ENCODE data around the gene FEM1C.

Gene FEM1C

GRCh38 chr5:115557667-115558387, 13.3 kb upstream of the FEM1C start:
- DNase-seq = no peak

GRCh38 chr5:115556276-115556675, 11.7 kb upstream of the FEM1C start:
- DNase-seq = no peak

DNA sequence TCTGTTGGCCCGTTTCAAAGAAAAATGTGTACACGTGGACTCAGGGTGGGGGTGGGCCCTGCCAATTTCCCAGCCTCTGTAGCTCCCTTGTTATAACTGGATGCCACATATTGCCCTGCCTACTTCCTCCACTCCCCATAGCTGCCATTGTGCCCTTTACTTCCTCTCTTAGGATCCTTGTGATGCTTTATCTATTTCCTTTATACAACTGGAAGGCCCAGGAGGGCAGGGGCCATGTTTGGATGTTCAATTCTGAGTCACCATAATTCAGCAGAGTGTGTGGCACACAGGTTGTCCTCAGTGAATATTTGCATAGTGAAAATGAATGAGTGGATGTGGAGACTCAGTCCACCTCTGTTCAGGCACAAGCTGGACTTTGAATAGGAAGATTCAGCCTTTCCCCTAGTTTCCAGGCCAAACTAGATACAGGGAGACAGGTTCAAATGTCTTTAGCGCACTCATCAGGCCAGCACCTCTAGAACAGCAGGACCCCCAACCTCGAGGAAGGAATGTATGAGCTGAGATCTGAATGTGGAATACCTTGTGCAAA, 10.6 kb upstream of the FEM1C start:
- DNase-seq = no peak

DNA sequence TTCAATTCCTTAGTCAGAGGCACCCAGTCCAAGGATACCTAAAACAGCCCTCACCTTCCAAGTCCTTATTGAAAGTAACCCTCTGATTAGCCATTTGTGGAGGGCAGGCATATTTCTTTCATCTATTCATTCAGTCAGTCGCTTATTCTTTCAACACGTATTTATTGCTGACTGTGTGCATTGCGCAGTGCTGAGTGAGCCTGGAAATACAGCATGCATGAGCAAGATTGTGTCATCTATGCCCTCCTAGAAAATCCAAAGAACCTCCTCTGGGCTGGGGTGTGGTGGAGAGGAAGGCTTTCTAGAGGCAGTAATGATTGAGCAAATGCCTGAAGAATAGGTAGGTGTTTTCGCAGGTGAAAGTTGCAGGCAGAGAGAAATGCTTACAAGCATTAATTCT, 8.5 kb upstream of the FEM1C start:
- DNase-seq = no peak

DNA sequence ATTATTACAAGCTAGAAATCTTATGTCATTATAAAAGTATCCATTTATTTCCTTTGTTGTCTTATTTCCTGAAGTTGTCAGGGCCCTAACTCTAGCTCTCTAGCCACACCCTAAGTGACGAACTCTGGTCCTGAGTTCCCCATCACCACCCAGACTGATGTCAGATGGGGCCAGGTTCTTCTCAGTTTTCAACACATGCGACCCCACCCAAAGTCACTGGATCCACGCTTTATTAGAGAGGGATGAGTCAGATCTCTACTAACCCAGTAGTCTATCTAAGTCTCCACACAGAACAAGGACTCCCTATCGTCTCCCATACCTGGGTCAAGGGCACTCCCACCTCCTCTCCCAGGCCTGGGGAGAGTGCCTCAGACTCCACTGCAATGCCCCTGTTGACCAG, 6.8 kb upstream of the FEM1C start:
- DNase-seq = no peak

DNA sequence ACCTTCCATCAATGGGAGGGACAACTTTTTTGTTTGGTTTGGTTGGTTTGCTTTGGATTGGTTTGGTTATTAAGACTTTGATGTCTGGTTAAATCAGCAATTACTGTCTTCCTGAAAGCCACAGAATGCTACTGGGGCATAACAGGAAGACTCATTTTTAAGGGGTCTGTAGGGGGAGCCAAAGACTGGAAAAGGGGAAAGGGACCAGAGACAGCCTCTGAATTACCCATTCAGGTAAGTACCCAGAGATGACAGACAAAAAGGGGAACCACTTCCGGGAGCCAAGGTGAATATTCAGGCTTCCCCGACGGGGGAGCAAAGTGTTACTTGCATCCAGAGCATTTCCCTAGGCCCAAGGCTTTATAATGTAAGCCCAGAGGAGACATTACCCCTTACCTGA, 4.6 kb upstream of the FEM1C start:
- peak in 1 of 2 experiments; percentile 15 for DNase-seq

GRCh38 chr5:115548683-115549082, 4.1 kb upstream of the FEM1C start:
- no peak for DNase-seq

DNA sequence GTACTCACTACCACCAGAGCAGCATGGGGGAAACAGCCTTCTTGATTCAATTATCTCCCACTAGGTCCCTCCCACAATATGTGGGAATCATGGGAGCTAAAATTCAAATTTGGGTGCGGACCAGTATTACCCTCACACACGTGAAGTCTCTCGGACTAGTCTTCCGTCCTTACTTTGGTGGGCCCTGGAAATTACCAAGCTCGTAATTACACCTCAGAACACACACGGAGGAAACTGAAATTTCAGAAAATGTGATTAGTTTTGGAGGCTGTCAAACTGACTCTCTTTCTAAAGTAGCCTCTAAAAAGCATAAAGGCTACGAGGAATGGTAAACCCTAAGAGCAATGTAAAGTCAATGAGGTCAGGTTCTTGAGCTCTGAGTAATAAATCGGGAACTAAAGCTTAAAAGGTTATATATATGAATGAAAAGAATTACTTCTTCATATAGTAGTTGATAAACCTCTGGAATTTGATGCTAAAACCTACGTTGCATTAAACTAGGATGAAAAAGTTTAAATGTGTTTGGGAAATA, 842 bp upstream of the FEM1C start:
- no peak for DNase-seq

GRCh38 chr5:115544043-115544435, 536 bp downstream of the FEM1C start:
- peak in 1 of 2 experiments; percentile 24 for DNase-seq

DNA sequence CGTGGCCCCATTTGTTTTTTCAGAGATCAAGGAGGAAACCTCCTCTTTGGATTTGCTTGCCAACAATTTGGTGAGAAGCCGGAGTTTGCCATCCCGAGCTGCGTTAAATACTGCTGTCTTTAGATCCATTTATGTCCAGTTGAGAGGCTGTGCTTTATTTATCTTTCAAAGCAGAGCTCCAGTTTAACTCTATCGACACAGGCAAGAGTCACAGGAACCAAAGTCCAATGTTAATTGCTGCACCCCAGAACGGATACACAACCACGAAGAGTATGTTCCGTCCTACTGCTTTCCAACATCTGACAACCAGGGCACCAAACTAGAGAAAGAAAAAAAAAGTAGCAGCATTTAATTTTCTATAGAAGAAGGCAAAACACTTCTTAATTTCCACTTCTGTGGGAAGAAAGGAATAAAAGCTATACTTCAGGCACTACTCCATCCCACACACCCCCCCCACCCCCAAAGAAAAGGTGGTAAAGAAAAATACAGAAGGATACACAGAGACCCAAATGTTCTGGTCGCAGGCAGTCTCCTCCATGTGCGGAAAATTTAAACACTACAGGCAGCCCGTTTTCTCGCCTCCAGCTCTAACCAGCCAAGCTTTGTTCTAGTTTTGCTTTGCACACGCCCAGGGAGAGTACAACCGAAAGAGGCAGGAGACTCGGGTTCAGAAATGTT, 1.1 kb downstream of the FEM1C start:
- DNase-seq = peak in 1 of 2 experiments; percentile 43

GRCh38 chr5:115542651-115543364, 1.8 kb downstream of the FEM1C start:
- DNase-seq = no peak

- DNase-seq = peak in 1 of 2 experiments; percentile 2
Measured at GRCh38 chr5:115542086-115542485, 2.5 kb downstream of the FEM1C start.

- peak; percentile 7 to 21 for DNase-seq
Measured at GRCh38 chr5:115541611-115542010, 3.0 kb downstream of the FEM1C start.

GRCh38 chr5:115535479-115536035, 9.0 kb downstream of the FEM1C start:
- DNase-seq = no peak

DNA sequence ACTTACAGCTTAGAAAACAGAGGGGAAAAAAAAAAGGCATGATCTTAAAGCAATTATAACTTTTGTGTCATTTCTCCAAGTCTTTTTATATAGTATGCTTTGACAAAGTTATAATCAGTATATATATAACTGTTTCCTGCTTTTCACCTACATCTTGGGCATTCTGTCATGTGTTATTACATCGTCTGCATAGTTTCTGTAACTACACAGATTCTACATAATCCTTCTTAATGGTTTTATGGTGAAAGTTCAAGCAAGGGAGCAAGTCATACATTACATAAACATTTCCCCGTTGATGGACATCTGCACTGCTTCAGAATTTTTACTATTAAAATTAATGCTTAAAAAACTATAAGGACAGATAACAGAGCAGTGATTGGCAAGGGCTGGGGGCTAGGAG, 12.1 kb downstream of the FEM1C start:
- DNase-seq = no peak

DNA sequence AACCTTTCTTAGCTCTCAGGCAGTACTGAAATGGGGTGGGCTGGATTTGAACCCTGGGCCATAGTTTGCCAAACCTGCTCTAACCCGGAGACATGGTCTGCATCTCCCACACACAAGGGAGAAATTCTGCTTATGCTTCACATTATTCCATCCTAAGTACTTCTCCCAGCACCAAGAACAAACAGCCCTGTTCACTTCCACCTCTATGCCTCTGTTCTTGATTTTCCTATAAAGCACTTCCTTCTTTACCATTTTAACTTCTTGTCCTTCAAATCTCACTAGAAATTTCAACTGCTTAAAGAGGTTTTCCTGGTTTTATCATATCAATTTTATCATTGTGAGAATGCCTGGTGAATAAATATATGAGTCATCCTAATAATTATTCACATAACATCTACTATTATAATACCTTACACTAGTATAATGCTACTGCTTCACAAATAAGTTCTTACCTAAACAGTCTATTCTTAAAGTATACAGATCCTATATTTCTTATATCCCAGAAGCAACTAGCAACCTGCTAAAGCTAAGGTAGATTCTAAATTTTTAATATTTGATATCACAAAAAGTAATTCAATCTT, 12.7 kb downstream of the FEM1C start:
- DNase-seq = no peak

DNA sequence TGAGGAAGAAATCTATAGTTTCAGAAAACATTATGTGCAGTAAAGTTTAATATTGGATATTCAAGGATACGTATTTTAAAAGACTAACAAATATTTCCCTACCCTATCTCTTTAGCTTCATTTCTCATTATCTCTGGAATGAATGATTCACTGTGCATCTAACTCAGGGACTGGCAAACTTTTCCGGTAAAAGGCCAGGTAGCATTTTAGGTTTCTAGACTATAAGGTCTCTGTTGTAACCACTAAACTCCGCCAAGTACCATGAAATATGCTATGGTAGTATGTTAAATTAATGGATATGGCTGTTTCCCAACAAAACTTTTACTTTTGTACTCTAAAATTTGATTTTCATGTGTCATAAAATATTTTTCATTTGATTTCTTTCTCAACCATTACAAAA, 13.2 kb downstream of the FEM1C start:
- DNase-seq = no peak

GRCh38 chr5:115530426-115530825, 14.1 kb downstream of the FEM1C start:
- DNase-seq = no peak

GRCh38 chr5:115526604-115527003, 18.0 kb downstream of the FEM1C start:
- DNase-seq = no peak

- no peak for DNase-seq
Measured at GRCh38 chr5:115524199-115524847, 20.3 kb downstream of the FEM1C start.

- DNase-seq = no peak
Measured at GRCh38 chr5:115522832-115523403, 21.7 kb downstream of the FEM1C start.

DNA sequence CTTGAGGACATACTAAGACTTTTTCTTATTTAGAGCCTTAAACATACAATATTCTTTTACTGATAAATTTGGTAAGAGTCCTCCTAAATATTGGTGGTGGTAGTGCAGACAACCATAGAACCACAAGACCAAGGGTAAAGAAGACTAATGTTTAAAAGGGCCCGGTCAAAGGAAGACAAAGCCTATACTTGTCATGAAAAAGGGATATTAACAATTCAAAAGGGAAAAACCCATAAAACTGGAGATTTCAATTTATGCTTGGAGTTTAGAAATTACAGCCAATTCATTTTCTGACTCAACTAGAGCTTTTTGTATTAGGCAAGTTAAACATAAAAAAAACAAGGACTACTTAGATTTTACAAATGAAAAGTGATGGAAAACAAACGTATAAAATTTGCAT, 24.4 kb downstream of the FEM1C start:
- DNase-seq = no peak
